B cell (primary cell): ENCODE data around the gene MAP3K7. TPM values are rescaled to one million over a fixed set of nuclear protein-coding genes. Genes with fewer than 3 reads are reported as not detected.

ENCODE experiments used
- ATAC-seq: fragments of 200-7000 bp; cut with Tn5 transposase; one replicate; pipeline ENCODE4 v1.10.0; 2021; ENCODE audit warnings: low read depth, mild to moderate bottlenecking, moderate number of reproducible peaks, moderate library complexity
- CTCF ChIA-PET: fragments of 350-600 bp; sonication (Branson Sonifier 250); formaldehyde crosslinking; loops from one replicate; lab custom pipeline; 2021; ENCODE audit warnings: antibody characterized with exemption, inconsistent platforms; lab: Charles Lee
- POLR2A ChIA-PET: fragments of 350-600 bp; sonication (Branson Sonifier 250); formaldehyde crosslinking; loops from one replicate; lab custom pipeline; 2021; ENCODE audit warnings: antibody characterized with exemption; lab: Charles Lee
- DNase-seq: peaks from one replicate; pipeline ENCODE4 v3.0.0; 2013
- H2AFZ ChIP-seq: 2 replicates; pipeline ENCODE4 v1.6.1; 2012; ENCODE audit warnings: mild to moderate bottlenecking, low read depth, low read length; ENCODE audit not compliant: insufficient read depth, poor library complexity, severe bottlenecking
- H3K27ac ChIP-seq, 2 donors: 1 replicate in 1 of 2; 2 replicates in 1 of 2; pipeline ENCODE4 v1.5.1; 2012 to 2013; ENCODE audit warnings: low read length in 2 of 2, mild to moderate bottlenecking in 2 of 2, moderate library complexity in 1 of 2
- H3K27me3 ChIP-seq, 4 experiments: fragments of 200-600 bp in 1 of 4; sonication (generic) in 1 of 4; replicated peaks in 1 of 4; 1 replicate in 2 of 4; 2 replicates in 2 of 4; pipeline versions ENCODE4 v1.6.1 to v1.7.0; 2013 to 2016; ENCODE audit warnings: low read length in 3 of 4, mild to moderate bottlenecking in 2 of 4, mixed read lengths in 1 of 4, moderate library complexity in 1 of 4; ENCODE audit not compliant: insufficient read depth in 4 of 4, control insufficient read depth in 3 of 4; ENCODE audit errors: control extremely low read depth in 1 of 4
- H3K36me3 ChIP-seq, 2 experiments: replicated peaks in 1 of 2; 1 replicate in 1 of 2; 2 replicates in 1 of 2; pipeline versions ENCODE4 v1.6.1 to v1.7.1; 2013; ENCODE audit warnings: low read length in 1 of 2; ENCODE audit not compliant: insufficient read depth in 2 of 2, control insufficient read depth in 1 of 2; ENCODE audit errors: control extremely low read depth in 1 of 2, extremely low read depth in 1 of 2
- H3K4me1 ChIP-seq, 2 donors: fragments of 200-600 bp in 1 of 2; sonication (generic) in 1 of 2; 1 replicate in 1 of 2; 2 replicates in 1 of 2; pipeline versions ENCODE4 v1.5.1 to v1.6.1; 2013 to 2017; ENCODE audit warnings: low read length in 2 of 2; ENCODE audit not compliant: control insufficient read depth in 2 of 2, insufficient read depth in 2 of 2
- H3K4me2 ChIP-seq: replicated peaks from 2 replicates; pipeline ENCODE3; 2012; ENCODE audit warnings: mild to moderate bottlenecking, low read depth, low read length; ENCODE audit not compliant: poor library complexity, severe bottlenecking
- H3K4me3 ChIP-seq, 5 experiments: fragments of 200-600 bp in 1 of 5; sonication (generic) in 1 of 5; 1 replicate in 3 of 5; 2 replicates in 2 of 5; pipeline versions ENCODE4 v1.5.1 to v1.7.0; 2011 to 2016; ENCODE audit warnings: low read length in 4 of 5, mild to moderate bottlenecking in 4 of 5, low read depth in 2 of 5, control low read depth in 1 of 5, moderate library complexity in 1 of 5; ENCODE audit not compliant: insufficient read depth in 1 of 5; ENCODE audit errors: control extremely low read depth in 1 of 5, extremely low read depth in 1 of 5
- H3K79me2 ChIP-seq: fragments of 200-600 bp; sonication (generic); one replicate; pipeline ENCODE4 v1.6.0; 2016; ENCODE audit warnings: low read length; ENCODE audit not compliant: control insufficient read depth, insufficient read depth
- H3K9ac ChIP-seq: fragments of 200-600 bp; sonication (generic); 2 replicates; pipeline ENCODE4 v1.6.1; 2017; ENCODE audit warnings: mild to moderate bottlenecking, low read length, moderate library complexity
- H3K9me3 ChIP-seq, 3 donors: one replicate each; pipeline versions ENCODE4 v1.6.1 to v1.7.1; 2013; ENCODE audit warnings: low read length in 2 of 3; ENCODE audit not compliant: control insufficient read depth in 2 of 3, insufficient read depth in 1 of 3; ENCODE audit errors: control extremely low read depth in 1 of 3
- H4K20me1 ChIP-seq: 2 replicates; pipeline ENCODE4 v1.6.0; 2012; ENCODE audit warnings: mild to moderate bottlenecking, low read length; ENCODE audit not compliant: insufficient read depth, control insufficient read depth, poor library complexity, severe bottlenecking
- H3K27ac Mint-ChIP-seq: one replicate; pipeline ENCODE4 v1.8.0; 2021; ENCODE audit warnings: mixed read lengths
- H3K27me3 Mint-ChIP-seq: one replicate; pipeline ENCODE4 v1.8.0; 2021; ENCODE audit warnings: mixed read lengths
- H3K4me1 Mint-ChIP-seq: one replicate; pipeline ENCODE4 v1.8.0; 2021; ENCODE audit warnings: mixed read lengths
- H3K4me3 Mint-ChIP-seq: one replicate; pipeline ENCODE4 v1.8.0; 2021; ENCODE audit warnings: mixed read lengths
- H3K9me3 Mint-ChIP-seq: one replicate; pipeline ENCODE4 v1.8.0; 2022; ENCODE audit warnings: mixed read lengths; ENCODE audit not compliant: insufficient read depth
- EZH2 ChIP-seq: IDR thresholded peaks from 2 replicates; pipeline ENCODE4 v1.6.1; 2012; ENCODE audit warnings: borderline replicate concordance, low read depth, mild to moderate bottlenecking, moderate library complexity, low read length; ENCODE audit not compliant: insufficient read depth, poor library complexity, severe bottlenecking
- WGBS: methylation state at CpG from one replicate; pipeline ENCODE4 v1.1.5; 2013; ENCODE audit warnings: missing lambda C conversion rate; ENCODE audit not compliant: insufficient coverage; 5-methylcytosine and 5-hydroxymethylcytosine counted together
- intact Hi-C: fragments of 100-400 bp; cut with micrococcal nuclease; formaldehyde crosslinking; loops from one replicate; pipeline ENCODE4 v1.10.0; 2022
- polyA minus RNA-seq: library from RNA; depleted of rRNA, polyadenylated mRNA; stranded (reverse); fragments of >200 nt; gene quantifications from 2 replicates; pipeline ENCODE4 v1.2.3, GENCODE V29; 2012
- polyA plus RNA-seq: library from polyadenylated mRNA; depleted of rRNA; stranded (reverse); fragments of >200 nt; gene quantifications from 2 replicates; pipeline ENCODE4 v1.2.3, GENCODE V29; 2012
- total RNA-seq, 2 donors: library from RNA; stranded (reverse); fragments of 120-200 nt in 1 of 2; gene quantifications; 1 replicate in 1 of 2; 2 replicates in 1 of 2; pipeline versions ENCODE4 v1.2.3 to v1.2.4, GENCODE V29; 2013 to 2022
- TF ChIP-seq, protein P1 (sequence below): fragments of 200-600 bp; IDR thresholded peaks from one replicate; pipeline ENCODE4 v1.8.0; 2022; ENCODE audit warnings: antibody characterized with exemption, mild to moderate bottlenecking

Gene MAP3K7
- total RNA-seq (32.8 and 34.4 TPM in 2 replicates), polyA plus RNA-seq (15.0 and 18.2 TPM in 2 replicates), polyA minus RNA-seq (11.7 and 15.5 TPM in 2 replicates)
- total RNA-seq (2013): 31.2 TPM

DNA sequence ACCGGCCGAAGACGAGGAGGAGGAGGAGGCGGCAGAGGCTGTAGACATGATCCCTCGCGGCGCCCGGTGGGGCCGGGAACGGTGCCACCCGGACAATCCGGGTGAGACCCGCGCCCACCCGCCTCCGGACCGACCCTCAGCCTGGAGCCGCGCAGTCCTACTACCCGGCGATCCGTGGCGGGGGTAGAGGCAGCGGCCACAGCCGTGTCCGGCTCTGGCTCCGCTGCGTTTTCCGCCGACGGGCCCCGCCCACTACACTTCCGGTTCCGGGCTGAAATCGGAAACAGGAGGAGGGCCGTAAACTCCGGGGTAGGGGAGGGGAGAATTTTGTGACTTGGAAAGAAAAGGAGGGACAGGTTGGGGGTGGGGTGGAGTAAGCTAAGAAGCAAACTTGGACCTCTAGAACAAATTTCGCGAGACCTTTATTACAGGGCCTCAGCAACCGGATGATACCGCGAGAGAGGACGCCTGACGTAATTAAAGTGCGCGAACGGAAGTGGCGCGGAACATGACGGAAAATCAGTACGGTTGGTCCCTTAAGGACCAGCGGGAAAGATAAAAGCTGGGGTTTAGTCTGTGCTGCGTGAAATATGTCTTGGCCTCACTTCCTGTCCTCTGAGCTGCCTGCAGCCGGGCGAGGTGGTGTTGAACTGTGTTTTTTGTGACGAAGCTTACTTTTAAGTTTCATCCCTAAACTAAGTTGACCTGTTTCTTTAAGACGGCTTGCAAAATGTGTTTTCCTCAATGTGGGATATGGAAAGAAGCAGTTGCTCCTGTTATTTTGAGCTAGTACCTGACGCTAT, at the start of gene MAP3K7:
Gene MAP3K7 (minus strand): TSS at position 237 of the 803 bp plus-strand sequence. CDS start 189 bp downstream, at position 48.
- ChIA-PET POLR2A (interaction anchor here (0.5 kb wide), 1 partner anchor 979 kb away, joined by 9 read pairs; no protein-coding TSS in a partner anchor), CTCF (interaction anchor here (1.5 kb wide), 1 partner anchor 12 kb away, joined by 5 read pairs; no protein-coding TSS in a partner anchor)
- peaks cover 12% of the 10 kb centered on the region for H3K27me3 Mint-ChIP-seq
- DNase-seq: peak; percentile 97
- H3K27ac ChIP-seq: peak within 1 kb of the TSS; percentile 90 to 100
- peaks cover 15 to 30% of the 10 kb centered on the region in 2 donors for H3K4me1 ChIP-seq
- H3K36me3 ChIP-seq: no peaks in the 10 kb centered on the region
- H3K27ac Mint-ChIP-seq: peak within 1 kb of the TSS; percentile 100
- TF ChIP-seq EZH2: no peak
- TF ChIP-seq, protein P1, sequence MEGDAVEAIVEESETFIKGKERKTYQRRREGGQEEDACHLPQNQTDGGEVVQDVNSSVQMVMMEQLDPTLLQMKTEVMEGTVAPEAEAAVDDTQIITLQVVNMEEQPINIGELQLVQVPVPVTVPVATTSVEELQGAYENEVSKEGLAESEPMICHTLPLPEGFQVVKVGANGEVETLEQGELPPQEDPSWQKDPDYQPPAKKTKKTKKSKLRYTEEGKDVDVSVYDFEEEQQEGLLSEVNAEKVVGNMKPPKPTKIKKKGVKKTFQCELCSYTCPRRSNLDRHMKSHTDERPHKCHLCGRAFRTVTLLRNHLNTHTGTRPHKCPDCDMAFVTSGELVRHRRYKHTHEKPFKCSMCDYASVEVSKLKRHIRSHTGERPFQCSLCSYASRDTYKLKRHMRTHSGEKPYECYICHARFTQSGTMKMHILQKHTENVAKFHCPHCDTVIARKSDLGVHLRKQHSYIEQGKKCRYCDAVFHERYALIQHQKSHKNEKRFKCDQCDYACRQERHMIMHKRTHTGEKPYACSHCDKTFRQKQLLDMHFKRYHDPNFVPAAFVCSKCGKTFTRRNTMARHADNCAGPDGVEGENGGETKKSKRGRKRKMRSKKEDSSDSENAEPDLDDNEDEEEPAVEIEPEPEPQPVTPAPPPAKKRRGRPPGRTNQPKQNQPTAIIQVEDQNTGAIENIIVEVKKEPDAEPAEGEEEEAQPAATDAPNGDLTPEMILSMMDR: no peak
- peak within 1 kb of the TSS; percentile 98 for H3K4me3 Mint-ChIP-seq
- peak within 1 kb of the TSS; percentile 89 for H2AFZ ChIP-seq
- peaks cover 48% of the 10 kb centered on the region for H3K79me2 ChIP-seq
- peak within 1 kb of the TSS; percentile 91 to 98 (median 96) for H3K4me3 ChIP-seq
- peaks cover 18% of the 10 kb centered on the region for H4K20me1 ChIP-seq
- H3K4me1 Mint-ChIP-seq: peaks cover 41% of the 10 kb centered on the region
- H3K9ac ChIP-seq: peak within 1 kb of the TSS; percentile 90
- peak within 1 kb of the TSS; percentile 81 for H3K4me2 ChIP-seq
- peak; percentile 85 for ATAC-seq
- H3K9me3 Mint-ChIP-seq: no peaks in the 10 kb centered on the region
- under 1% methylated on average over 52 of the region's 58 CpGs for WGBS
- no peaks in the 10 kb centered on the region for H3K9me3 ChIP-seq
- H3K27me3 ChIP-seq: peaks cover 0 to 6% (median 2%) of the 10 kb centered on the region in 4 experiments
- intact Hi-C loops: loop anchor here (1.0 to 5.0 kb wide), 4 partner anchors 758 to 1625 kb away; partner anchors contain the start of genes CASP8AP2, MDN1, RNGTT and UBE2J1

DNA sequence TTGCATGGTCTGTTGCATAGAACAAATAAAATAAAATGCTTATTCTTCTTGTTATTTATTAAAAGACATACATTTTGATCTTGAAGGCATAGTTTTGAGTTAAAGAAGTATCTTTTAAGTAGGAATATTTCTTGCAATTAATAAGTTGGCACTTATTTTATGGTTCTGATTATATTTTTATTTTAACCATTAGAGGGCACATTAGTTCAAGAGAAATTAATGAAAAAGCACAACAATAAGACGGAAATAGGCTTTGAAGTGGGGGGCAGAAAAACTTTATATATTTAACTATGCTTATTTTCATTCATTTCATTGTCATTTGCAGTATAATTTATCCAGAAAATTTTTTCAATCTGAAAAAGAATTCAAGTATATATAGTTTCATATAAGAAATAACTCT, 44.2 kb upstream of the MAP3K7 start:
- H3K27ac Mint-ChIP-seq: no peak overlapping the region
- no peak overlapping the region for H3K27ac ChIP-seq
- no peaks in the 10 kb centered on the region for H3K4me1 ChIP-seq
- no peak overlapping the region for H3K9ac ChIP-seq
- CTCF ChIA-PET: no interaction called here
- no peaks in the 10 kb centered on the region for H4K20me1 ChIP-seq
- no peak overlapping the region for H3K4me3 ChIP-seq
- POLR2A ChIA-PET: no interaction called here
- H3K9me3 ChIP-seq: no peaks in the 10 kb centered on the region
- H3K4me2 ChIP-seq: no peak overlapping the region
- H3K27me3 ChIP-seq: no peaks in the 10 kb centered on the region
- DNase-seq: no peak
- no peak for ATAC-seq
- H3K9me3 Mint-ChIP-seq: peaks cover 6% of the 10 kb centered on the region
- intact Hi-C loops: no loop called here
- no peaks in the 10 kb centered on the region for H3K4me1 Mint-ChIP-seq
- peaks cover 9% of the 10 kb centered on the region for H3K27me3 Mint-ChIP-seq
- H2AFZ ChIP-seq: no peak overlapping the region
- no CpG with 5 or more reads among the region's 1 CpG for WGBS
- TF ChIP-seq, protein P1: no peak
- TF ChIP-seq EZH2: no peak
- H3K79me2 ChIP-seq: no peaks in the 10 kb centered on the region
- H3K4me3 Mint-ChIP-seq: no peak overlapping the region
- H3K36me3 ChIP-seq: no peaks in the 10 kb centered on the region
